ENCODE data around the gene POTEF.
"Not testable (repeated sequence)": the region's sequence is repeated elsewhere in the genome, so short reads cannot be mapped to it uniquely, and the experiment has no call there.

The POTEF gene

DNA sequence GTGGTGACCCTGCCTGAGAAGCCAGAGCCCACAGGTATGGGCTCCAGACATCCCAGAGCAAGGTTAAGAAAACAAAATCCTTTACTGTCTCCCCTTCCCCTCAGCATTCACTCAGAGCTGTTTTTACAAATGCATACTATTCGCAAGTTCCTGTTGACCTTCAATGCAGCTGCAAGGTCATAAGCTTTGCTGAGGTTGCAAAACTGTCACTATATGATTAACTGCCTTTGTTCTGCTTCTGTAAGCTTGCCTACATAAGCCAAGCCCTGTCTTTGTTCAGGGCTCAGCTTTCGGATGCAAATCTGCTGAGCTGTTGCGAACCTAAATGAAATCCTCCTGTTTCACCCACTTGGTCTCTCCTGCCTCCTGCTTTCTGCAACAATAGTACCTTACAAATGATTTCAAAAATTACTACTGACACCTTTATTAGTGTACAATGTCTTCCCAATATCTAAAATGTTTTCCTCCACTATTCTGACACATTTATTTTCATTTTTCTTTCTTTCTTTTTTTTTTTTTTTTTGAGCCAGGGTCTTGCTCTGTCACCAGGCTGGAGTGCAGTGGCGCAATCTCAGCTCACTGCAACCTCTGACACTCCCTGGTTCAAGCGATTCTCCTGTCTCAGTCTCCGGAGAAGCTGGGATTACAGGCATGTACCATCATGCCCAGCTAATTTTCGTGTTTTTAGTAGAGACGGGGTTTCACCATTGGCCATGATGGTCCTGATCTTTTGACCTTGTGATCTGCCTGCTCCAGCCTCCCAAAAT is 26.2 kb downstream of the POTEF start:
- DNase-seq = not testable (repeated sequence)

DNA sequence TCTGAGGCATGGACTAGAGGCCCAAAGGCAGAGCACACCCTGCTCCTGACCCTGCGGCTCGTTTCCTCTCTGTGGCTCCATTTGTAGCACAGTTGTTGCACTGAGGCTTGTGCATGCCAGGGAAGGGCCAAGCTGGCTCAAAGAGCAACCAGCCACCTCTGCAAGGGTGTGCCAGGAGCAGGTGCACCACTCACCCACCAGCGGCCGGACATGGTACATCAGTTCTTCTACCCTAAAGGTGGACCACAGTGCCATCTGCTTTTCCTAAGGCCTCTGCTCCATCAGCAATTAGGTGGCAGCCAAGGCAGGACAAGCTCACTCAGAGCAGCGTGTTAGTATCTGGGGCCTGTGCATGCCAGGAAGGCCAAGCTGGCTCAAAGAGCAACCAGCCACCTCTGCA is 66.4 kb downstream of the POTEF start:
- not testable (repeated sequence) for DNase-seq

DNA sequence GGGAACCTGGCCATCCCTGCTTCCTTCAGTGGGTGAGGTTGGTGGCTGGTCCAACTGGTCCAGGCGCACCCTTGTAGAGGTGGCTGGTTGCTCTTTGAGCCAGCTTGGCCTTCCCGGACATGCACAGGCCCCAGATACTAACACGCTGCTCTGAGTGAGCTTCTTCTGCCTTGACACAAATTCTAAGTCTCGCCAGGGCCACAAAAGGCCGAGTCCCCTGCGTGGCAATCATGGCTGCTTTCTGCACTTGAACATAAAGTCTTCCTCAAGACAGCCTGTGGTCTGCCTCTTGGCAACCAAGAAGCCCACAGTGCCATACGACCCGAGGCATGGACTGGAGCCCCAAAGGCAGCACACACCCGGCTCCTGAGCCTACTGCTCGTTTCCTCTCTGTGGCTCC is 69.0 kb downstream of the POTEF start:
- not testable (repeated sequence) for DNase-seq

DNA sequence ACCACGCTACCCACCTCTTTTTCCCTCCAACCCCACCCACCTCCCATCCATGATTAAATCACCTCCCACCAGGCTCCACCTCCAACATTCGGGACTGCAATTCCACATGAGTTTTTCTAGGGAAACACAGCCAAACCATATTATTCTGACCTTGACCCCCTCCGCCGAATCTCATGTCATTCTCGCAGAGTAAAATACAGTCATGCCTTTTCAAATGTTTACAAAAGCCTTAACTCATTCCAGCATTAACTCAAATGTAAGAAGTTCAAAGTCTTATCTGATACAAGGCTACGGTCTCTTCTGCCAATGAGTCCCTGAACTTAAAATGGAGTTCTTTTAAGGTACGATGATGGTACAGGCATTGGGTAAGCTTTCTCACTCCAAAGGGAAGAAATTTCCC is 72.7 kb downstream of the POTEF start:
- not testable (repeated sequence) for DNase-seq

DNA sequence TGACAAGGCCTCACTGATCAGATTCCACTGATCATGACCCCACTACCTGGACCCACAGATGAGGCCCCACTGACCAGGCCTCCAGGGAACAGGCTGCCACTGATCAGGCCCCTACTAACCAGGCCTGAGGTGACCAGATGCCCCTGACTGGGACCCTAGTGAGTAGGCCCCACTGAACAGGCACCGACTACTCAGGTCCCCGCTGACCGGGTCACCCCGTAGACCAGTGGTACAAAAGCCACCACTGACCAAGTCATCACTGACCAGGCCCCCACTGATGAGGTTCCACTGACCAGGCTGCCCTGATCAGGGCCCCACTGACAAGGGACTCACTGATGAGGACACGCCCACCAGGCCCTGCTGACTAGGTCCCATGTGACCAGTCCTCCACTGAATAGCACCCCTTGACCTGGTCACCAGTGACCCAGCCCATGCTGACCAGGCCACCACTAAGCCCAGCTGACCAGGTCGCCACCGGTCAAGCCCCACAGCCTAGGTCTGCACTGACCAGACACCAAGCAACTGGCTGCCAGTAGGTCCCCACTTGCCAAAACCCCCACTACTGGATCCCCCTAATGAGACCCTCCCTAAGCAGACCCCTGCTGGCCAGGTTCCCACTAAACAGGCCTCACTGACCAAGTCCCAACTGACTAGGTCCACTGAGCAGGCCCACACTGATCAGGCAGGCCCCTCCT is 75.7 kb downstream of the POTEF start:
- DNase-seq = not testable (repeated sequence)

DNA sequence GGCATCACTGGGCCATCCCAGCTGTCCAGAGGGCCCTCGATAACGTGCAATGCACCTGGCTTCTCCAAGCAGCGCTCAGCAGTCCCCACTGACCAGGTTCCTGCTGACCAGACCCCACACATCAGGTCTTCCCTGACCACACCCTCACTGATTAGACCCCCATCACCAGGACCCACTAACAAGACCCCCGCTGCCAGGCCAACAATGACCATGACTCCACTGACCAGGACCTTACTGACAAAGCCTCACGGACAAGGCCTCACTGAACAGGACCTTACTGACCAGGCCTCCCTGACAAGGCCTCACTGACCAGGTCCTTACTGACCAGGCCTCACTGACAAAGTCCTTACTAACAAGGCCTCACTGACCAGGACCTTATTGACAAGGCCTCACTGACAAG is 76.6 kb downstream of the POTEF start:
- DNase-seq = not testable (repeated sequence)

DNA sequence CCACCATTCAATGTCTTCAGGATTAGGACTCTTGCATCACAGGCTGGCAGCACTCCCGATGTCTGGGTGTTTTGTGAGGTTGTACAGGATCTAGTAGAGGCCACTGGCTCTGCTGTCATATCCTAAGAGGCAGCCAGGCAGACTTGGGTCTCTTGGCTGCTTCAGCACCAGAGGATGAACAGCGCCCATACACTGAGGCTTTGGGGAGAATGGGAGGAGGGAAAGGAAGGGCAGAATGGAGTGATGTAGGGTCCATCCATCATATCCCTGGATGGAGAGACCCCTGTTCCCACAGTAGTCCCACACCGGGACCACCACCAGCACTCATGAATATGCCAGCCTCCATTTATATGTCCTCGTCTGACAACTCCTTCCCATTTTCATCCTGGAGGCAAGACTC is 80.6 kb downstream of the POTEF start:
- DNase-seq = not testable (repeated sequence)

DNA sequence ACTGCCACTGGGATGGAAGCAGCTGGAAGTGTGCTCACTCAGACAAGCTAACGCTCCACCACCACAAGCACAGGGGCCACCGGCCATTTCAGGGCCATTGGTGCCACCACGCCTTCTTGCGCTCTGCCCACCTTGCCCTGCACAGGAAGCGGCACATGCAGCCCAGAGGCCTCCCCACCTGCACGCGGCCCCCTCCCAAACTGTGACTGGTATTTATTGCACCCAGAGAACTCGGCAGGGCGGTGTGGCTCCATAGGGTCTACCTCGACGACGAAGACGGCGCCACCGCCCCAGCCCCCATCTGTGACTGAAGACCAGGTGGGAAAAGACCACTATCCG is 90.8 kb downstream of the POTEF start:
- not testable (repeated sequence) for DNase-seq

DNA sequence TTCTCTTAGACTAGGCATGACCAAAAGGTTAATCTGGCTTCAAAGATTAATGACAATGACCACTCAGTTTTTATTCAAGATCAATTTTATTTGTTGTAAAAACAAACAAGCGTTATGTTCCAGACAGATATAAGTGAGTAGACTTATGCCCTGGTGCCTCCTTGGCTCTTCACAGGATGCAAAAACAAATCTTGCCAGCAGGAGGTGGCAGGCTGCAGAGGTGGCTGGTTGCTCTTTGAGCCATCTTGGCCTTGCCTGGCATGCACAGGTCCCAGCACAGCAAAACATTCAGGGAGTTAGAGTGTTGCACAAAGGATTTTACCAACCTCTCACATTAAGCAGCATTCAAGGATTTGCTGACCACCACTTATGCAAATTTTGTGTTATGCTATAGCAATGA is 103.1 kb downstream of the POTEF start:
- not testable (repeated sequence) for DNase-seq
